CD4-positive, alpha-beta T cell treated with Interleukin-6 at 100 ng/mL for 8 hours (primary cell): ENCODE measurements around the gene NAIF1.
"Not testable (repeated sequence)": the region's sequence is repeated elsewhere in the genome, so short reads cannot be mapped to it uniquely, and the experiment has no call there.

Source experiments
- DNase-seq: peaks from one replicate; pipeline ENCODE4 v3.0.0-alpha.2; 2020; ENCODE audit warnings: mixed read lengths, low spot score

Gene NAIF1

DNA sequence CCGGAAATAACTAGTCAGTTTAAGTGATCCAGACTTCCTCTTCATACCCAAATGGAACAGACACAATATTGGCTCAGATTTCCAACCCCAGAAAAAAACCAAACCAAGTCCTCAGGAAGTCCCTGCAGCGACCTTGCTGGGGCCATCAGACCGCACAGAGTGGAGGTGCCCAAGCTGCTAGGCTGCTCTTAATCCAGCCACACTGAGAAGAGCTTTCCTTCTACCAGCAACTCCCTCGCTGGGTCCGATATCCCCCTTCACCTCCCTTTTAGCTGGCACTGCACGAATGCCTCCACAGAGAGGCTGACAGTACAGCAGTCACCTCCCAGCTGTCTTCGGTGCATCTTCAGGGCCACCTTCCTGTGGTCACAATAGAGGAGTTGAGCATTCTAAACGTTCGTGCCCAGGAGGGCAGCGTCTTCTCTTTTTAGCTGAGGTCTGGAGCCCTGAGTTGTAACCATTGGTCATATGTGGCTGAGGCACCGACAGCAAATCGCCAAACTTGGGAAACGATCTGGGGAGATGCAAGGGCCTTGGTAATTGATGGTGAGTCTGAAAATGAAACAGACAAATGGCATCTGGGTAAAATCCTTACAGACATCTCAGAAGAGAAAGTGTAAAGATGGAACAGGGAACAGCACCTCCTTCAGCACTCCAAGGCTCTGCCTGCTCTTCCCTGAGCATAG lies 5.7 kb downstream of the NAIF1 start:
- peak; percentile 10 for DNase-seq

DNA sequence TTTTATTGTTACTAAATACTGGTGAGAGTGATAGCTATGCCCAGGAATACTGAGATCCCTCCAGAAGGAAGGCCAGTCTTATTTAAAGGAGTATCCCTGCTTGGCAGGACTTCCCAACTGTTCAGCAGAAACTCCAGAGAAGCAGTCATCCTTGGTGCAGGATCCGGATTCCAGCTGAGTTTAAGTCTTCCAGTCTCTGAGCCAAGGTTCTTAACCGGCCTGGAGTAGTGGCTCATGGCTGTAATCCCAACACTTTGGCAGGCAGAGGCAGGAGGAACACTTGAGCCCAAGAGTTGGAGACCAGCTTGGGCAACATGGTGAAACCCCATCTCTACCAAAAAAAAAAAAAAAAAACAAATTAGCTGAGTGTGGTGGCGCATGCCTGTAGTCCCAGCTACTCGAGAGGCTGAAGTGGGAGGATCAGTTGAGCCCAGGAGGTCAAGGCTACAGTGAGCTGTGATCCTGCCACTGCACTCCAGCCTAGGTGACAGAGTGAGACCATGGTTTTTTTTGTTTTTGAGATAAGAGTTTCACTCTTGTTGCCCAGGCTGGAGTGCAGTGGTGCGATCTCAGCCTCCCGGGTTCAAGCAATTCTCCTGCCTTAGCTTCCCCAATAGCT lies 7.6 kb downstream of the NAIF1 start:
- no peak for DNase-seq

GRCh38 chr9:128057724-128058409 lies 9.3 kb downstream of the NAIF1 start:
- DNase-seq = no peak

GRCh38 chr9:128056887-128057723 lies 10.0 kb downstream of the NAIF1 start:
- no peak for DNase-seq

DNA sequence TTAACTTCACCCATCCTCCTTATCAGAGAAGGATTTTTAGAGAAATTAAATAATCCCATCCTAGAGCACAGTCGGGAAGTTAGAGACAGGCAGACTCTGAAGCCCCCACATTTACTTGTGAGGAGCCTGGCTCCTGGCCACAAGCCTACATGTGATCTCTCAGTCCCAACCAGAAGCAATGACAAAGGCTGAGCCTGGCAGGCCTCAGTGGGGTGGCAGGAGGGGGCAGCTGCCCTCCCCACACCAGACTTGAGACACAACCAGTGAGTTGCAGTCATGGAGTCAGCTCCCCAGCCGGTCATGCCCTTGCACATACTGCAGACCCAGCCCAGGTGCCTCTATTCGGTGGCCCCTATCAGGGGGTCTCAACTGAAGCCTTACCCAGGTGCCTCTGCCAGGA lies 11.0 kb downstream of the NAIF1 start:
- no peak for DNase-seq

GRCh38 chr9:128055344-128056040 lies 11.6 kb downstream of the NAIF1 start:
- DNase-seq = no peak

DNA sequence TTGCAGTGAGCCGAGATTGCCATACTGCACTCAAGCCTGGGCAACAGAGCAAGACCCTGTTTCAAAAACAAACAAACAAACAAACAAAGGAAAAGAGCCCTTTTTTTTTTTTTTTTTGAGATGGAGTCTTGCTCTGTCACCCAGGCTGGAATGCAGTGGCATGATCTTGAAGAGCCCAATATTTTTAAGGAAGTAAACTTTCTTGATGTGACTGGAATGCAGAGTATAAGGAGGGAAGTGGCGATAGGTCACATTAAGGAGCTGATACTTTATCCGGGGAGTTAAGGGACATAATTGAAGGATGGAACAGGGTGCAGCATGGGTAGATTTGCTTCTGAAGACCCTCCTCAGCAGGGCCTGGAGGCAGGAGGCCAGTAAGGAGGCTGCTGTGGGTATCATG lies 13.0 kb downstream of the NAIF1 start:
- DNase-seq = no peak

DNA sequence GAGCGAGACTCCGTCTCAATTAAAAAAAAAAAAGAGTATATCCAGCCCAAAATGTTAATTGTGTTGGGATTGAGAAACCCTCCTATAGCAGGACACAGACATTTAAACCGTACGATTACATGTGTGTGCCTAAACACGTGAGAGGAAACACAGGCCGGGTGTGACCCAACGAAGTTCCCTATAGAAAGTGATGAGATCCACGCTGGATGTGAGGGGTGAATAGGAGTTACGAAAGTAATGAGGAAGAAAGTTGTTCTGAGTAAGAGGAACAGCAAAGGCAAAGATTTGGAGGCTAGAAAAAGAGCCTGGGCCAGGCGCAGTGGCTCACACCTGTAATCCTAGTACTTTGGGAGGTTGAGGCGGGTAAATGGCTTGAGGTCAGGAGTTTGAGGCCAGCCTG lies 13.6 kb downstream of the NAIF1 start:
- no peak for DNase-seq

DNA sequence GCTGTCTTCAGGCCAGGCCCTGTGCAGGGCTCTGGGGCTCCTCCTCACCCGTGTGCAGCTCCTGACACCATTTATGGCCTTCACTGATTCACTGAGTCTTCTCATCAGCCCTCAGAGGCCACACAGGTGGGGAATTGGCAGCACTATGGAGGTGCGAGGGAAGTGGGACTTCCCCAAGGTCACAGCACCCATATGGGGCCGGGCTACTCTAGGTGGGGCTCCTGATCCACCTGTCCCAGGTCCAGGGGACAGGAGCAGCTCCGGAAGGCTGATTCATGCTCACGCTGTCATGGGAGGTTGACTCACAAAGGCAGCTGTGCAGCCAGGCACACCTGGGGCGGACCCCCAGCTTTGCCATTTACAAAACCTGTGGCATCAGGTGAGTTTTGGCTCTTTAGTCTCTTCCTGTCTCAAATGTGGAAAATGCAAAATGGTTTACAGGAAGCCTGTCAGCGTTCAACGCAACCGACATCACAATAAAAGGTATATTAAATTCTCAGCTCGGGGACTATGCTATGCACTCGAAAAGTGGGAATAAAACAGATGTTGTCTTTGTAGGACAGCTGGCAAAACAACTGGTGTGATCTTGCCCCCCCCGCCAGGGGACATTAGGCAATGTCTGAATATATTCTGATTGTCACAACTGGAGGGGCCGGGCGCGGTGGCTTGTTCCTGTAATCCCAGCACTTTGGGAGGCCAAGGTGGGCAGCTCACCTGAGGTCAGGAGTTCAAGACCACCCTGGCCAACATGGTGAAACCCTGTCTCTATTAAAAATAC lies 15.0 kb downstream of the NAIF1 start:
- DNase-seq = no peak

DNA sequence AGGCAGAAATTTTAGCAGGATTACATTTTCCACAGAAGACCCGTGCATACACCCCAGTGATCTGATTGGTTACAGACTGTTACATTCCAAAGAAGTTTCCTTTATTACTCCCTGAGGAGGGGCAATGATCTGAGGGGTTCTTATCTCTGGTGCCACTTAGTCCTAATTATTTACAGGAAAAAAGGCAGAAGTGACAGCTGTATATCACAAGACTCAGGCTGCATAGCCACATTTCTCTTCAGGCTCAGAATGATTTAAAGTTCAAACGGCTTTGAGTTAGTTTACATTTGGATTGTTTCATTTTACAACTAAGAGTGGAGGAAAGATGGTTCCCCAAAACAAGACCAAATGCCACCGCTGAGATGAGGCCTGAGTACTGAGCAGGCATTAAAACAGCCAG lies 17.3 kb downstream of the NAIF1 start:
- DNase-seq = no peak

- DNase-seq = no peak
Observed at GRCh38 chr9:128048663-128049062, 18.5 kb downstream of the NAIF1 start.

- DNase-seq = no peak
Observed at GRCh38 chr9:128047231-128047630, 19.9 kb downstream of the NAIF1 start.

- no peak for DNase-seq
Observed at GRCh38 chr9:128045831-128046230, 21.3 kb downstream of the NAIF1 start.

DNA sequence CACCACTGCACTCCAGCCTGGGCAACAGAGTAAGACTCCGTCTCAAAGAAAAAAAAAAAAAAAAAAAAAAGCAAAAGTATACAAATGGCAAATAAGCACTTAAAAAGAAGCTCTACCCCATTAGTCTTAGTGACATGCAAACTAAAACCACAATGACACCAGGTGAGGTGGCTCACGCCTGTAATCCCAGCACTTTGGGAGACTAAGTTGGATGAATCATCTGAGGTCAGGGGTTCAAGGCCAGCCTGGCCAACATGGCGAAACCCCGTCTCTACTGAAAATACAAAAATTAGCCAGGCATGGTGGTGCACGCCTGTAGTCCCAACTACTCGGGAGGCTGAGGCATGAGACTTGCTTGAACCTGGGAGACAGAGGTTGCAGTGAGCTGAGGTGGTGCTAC lies 21.7 kb downstream of the NAIF1 start:
- not testable (repeated sequence) for DNase-seq

- no peak for DNase-seq
Observed at GRCh38 chr9:128043467-128043868, 23.7 kb downstream of the NAIF1 start.

DNA sequence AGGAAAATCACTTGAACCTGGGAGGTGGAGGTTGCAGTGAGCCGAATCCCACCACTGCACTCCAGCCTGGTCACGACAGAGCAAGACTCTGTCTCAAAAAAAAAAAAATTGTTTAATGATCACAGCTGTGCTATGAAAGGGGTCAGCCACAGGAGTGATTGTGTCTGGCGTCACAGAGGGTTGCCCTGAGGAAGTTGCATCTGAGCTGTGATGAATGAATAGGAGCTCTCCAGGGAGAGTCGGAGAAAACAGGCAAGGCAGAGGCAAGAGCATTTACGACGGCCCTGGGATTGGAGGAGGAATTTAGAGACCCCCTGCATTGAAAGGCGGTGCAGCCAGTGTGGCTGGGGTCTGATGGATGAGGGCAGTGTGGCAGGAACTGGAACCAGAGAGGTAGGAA lies 25.1 kb downstream of the NAIF1 start:
- DNase-seq = no peak

DNA sequence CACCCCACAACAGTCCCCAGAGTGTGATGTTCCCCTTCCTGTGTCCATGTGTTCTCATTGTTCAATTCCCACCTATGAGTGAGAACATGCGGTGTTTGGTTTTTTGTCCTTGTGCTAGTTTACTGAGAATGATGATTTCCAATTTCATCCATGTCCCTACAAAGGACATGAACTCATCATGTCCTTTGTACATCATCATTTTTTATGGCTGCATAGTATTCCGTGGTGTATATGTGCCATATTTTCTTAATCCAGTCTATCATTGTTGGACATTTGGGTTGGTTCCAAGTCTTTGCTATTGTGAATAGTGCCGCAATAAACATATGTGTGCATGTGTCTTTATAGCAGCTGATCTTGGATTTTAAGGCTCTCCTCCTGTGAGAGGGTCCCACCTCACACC lies 26.3 kb downstream of the NAIF1 start:
- not testable (repeated sequence) for DNase-seq

DNA sequence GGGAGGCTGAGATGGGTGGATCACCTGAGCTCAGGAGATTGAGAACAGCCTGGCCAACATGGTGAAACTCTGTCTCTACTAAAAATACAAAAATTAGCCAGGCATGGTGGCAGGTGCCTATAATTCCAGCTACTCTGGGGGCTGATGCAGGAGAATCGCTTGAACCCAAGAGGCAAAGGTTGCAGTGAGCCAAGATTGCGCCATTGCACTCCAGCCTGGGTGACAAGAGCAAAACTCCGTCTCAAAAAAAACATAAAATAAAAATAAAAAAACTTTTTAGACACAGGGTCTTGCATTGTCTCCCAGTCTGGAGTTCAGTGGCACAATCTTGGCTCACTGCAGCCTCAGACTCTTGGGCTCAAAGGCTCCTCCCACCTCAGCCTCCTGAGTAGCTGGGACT lies 30.6 kb downstream of the NAIF1 start:
- not testable (repeated sequence) for DNase-seq

GRCh38 chr9:128034821-128035652 lies 32.1 kb downstream of the NAIF1 start:
- peak; percentile 82 for DNase-seq

DNA sequence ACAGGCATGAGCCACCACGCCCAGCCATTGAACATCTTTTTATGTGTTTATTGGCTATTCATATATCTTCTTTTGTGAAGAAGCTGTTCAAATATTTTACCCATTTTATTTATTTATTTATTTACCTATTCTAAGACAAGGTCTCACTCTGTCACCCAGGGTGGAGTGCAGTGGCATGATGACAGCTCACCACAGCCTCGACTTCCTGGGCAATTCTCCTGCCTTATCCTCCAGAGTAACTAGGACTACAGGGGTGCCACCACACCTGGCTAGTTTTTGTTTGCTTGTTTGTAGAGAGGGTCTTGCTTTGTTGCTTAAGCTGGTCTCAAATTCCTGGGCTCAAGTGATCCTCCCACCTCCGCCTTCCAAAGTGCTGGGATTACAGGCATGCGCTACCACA lies 33.5 kb downstream of the NAIF1 start:
- DNase-seq = peak; percentile 26
